ENCODE results near the gene RC3H1. TPM values are rescaled to one million over a fixed set of nuclear protein-coding genes. Genes with fewer than 3 reads are reported as not detected.

RC3H1 gene
- total RNA-seq, 4 donors from 2014 or later, result 26.2 to 37.3 (median 31.1) TPM

DNA sequence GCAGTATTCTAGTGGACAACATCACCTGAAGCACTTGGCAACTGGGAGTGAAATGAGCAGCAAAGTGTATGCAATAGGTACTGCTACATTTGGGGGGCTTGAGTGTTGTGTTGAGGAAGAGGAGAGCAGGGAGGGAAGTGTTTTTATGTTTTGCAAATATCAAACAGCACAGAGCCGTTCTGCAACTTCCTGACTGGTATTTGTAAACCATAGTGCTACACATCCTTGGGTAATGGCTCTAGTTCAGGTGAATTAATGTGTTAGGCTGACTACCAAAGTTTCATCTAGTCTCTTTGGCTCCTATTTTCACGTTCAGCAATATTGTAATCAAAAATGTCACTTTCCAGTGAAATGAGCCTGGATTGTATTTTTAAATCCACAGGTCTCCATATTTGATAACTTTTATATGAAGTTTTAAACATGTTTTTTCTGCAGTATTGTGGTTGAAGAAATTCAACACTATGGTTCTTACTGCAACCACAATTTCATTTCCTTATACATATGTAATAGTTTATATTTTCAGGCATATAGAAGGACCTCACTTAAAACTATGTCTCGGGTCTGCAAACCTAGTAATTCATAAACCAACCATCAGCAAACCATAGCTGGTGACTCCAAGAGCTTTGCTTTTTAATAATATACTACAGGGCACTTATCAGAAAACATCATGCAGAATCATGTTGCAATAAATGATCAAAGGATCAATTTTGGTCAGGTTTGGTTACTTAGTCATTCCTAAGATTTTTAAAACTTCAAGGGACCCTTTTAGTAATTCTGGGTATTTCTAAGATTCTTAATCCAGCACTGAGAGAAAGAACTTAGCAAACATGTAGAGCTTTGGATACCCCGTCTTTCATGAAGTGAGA, 135.2 kb downstream of the RC3H1 start:
- DNase-seq, result no peak
- Histone ChIP-seq H3K4me3 (no peak overlapping the region), H3K27me3 (no peaks in the 10 kb centered on the region), H3K9me3 (no peaks in the 10 kb centered on the region), H3K4me1 (no peaks in the 10 kb centered on the region), H3K36me3 (peaks cover 0 to 12% (median 0%) of the 10 kb centered on the region in 3 donors), H3K27ac (no peak overlapping the region)
- TF ChIP-seq, protein P1, sequence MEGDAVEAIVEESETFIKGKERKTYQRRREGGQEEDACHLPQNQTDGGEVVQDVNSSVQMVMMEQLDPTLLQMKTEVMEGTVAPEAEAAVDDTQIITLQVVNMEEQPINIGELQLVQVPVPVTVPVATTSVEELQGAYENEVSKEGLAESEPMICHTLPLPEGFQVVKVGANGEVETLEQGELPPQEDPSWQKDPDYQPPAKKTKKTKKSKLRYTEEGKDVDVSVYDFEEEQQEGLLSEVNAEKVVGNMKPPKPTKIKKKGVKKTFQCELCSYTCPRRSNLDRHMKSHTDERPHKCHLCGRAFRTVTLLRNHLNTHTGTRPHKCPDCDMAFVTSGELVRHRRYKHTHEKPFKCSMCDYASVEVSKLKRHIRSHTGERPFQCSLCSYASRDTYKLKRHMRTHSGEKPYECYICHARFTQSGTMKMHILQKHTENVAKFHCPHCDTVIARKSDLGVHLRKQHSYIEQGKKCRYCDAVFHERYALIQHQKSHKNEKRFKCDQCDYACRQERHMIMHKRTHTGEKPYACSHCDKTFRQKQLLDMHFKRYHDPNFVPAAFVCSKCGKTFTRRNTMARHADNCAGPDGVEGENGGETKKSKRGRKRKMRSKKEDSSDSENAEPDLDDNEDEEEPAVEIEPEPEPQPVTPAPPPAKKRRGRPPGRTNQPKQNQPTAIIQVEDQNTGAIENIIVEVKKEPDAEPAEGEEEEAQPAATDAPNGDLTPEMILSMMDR (IDR thresholded peaks at IDR 0.05), result no peak
- no peak for TF ChIP-seq POLR2A (IDR thresholded peaks at IDR 0.05)

DNA sequence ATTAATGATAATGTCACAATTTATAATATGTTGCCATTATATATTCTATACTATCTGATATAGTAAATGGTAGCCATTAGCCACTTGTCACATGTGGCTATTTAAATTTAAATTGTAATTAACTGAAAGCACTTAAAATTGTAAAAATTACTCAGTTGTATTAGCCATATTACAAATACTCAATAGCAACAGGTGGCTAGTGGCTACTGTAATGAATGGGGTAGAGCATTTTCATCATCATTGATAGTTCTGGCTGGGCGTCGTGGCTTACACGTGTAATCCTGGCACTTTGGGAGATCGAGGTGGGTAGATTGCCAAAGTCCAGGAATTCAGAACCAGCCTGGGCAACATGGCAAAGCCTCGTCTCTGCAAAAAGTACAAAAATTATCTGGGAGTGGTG, 137.5 kb downstream of the RC3H1 start:
- H3K9me3 ChIP-seq, result no peaks in the 10 kb centered on the region
- no peak for TF ChIP-seq POLR2A (IDR thresholded peaks at IDR 0.05)
- TF ChIP-seq, protein P1 (IDR thresholded peaks at IDR 0.05), result no peak
- H3K27me3 ChIP-seq, result no peaks in the 10 kb centered on the region
- DNase-seq, result no peak
- H3K4me1 ChIP-seq, result no peaks in the 10 kb centered on the region
- H3K4me3 ChIP-seq, result no peak overlapping the region
- H3K27ac ChIP-seq, result no peak overlapping the region
- H3K36me3 ChIP-seq, result peaks cover 0 to 12% (median 0%) of the 10 kb centered on the region in 3 donors

Small RNAs within 50 kb of the gene (small RNA-seq; reads per million reads assigned to genes)
- 0 to 0.06 reads per million in 2 donors for gene RNA5SP67
- 0 reads per million in 2 donors for gene RNA5SP68

Other genes starting within 250 kb of the RC3H1 start
- 10 to 100 TPM; 10.3 to 35.5 (median 16.6) TPM for gene DARS2, start 197.7 kb downstream of the RC3H1 start, total RNA-seq
- 10 to 100 TPM in 1 of 4 donors, 1 to 10 TPM in 2, under 1 TPM in 1; 0.66 to 19.8 (median 3.9) TPM for gene CENPL, start 197.5 kb downstream of the RC3H1 start, total RNA-seq
- 100 to 1,000 TPM in 3 of 4 donors, 10 to 100 TPM in 1; 95.6 to 270 (median 193) TPM for gene GAS5, start 154.4 kb downstream of the RC3H1 start, total RNA-seq
- gene ZBTB37, start 154.0 kb downstream of the RC3H1 start, total RNA-seq, result 10 to 100 TPM in 2 of 4 donors, 1 to 10 TPM in 2; 6.3 to 30.5 (median 10.2) TPM
- gene SERPINC1, start 105.0 kb downstream of the RC3H1 start, total RNA-seq, result not detected
- gene RABGAP1L, start 137.2 kb upstream of the RC3H1 start, total RNA-seq, result 100 to 1,000 TPM; 170 to 282 (median 182) TPM

All from Peyer's patch (tissue), 4 donors.